SK-N-MC (cell line): ENCODE results near the gene TNFSF15.

ENCODE experiments used
- EZH2 ChIP-seq: fragments of 200-600 bp; sonication (generic); IDR thresholded peaks from one replicate; pipeline ENCODE4 v1.6.1; 2017; ENCODE audit warnings: antibody characterized with exemption
- POLR2AphosphoS5 ChIP-seq: IDR thresholded peaks from 2 replicates; pipeline ENCODE4 v1.6.1; 2012; ENCODE audit warnings: mild to moderate bottlenecking, low read depth, low read length, borderline replicate concordance

DNA sequence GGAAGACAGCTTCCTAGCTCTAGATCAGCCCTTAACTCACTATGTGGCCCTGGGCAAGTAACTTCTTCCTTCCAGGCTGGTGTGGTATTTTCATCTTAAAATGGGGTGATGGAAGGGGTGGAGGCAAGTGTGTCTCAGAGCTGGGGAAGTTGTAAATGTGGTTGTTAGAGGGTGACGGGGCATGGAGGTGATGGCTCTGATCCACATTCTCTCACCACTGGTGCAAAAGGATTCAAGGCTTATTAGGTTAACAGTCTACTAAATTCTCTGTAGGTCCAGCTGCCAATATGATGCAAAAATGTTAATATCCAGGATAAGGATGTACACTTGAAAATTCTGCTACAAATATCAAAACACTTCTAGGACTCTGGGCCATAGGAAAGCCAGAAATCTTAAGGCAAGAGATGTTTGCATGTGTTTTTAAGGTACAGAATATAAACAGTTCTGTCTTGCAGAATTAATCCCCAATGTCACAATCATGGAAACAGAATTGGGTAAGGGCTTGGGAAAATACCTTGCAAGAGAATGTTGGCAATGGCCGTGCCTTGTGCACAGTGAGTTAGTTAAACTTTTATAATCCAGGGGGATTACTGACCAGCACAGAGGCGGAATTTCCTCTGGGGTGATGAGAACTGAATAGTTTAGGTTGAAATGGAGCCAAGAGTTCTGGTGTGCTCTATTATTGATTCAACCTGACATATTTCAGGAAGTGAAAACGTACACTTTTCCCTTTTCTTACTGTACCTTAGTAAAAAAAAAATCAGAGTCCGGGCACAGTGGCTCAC, 19.8 kb downstream of the TNFSF15 start:
- TF ChIP-seq POLR2AphosphoS5 (no peak), EZH2 (no peak)
